Body of pancreas (tissue), 4 donors: ENCODE data around the gene KCTD10. TPM values are rescaled to one million over a fixed set of nuclear protein-coding genes. Genes with fewer than 3 reads are reported as not detected.

Source experiments
- ATAC-seq: fragments of 150-250 bp; one replicate; pipeline ENCODE4 v1.9.1; 2016
- DNase-seq, 4 donors: peaks; one replicate each; pipeline ENCODE4 v3.0.0-alpha.2; 2019
- H3K27ac ChIP-seq, 4 donors: fragments of 200-600 bp; sonication (generic); 1 replicate in 3 of 4; 2 replicates in 1 of 4; pipeline versions ENCODE4 v1.5.1 to v1.6.1; 2016 to 2019; ENCODE audit warnings: mild to moderate bottlenecking in 1 of 4, mixed read lengths in 1 of 4, moderate library complexity in 1 of 4
- H3K27me3 ChIP-seq, 2 donors: fragments of 200-600 bp; sonication (generic); one replicate each; pipeline ENCODE4 v1.6.0; 2016; ENCODE audit warnings: mild to moderate bottlenecking in 1 of 2
- H3K36me3 ChIP-seq, 2 donors: fragments of 200-600 bp; sonication (generic); replicated peaks in 1 of 2; 2 replicates each; pipeline ENCODE4 v1.5.1; 2016; ENCODE audit warnings: low read depth in 2 of 2; ENCODE audit not compliant: insufficient read depth in 1 of 2
- H3K4me1 ChIP-seq: fragments of 200-600 bp; sonication (generic); one replicate; pipeline ENCODE4 v1.6.0; 2016
- H3K4me3 ChIP-seq, 2 donors: fragments of 200-600 bp; sonication (generic); 1 replicate in 1 of 2; 2 replicates in 1 of 2; pipeline ENCODE4 v1.5.1; 2016 to 2019
- H3K9me3 ChIP-seq, 3 donors: fragments of 200-600 bp; sonication (generic); 1 replicate in 2 of 3; 2 replicates in 1 of 3; pipeline ENCODE4 v1.5.1; 2016
- POLR2A ChIP-seq, 3 donors: fragments of 450-650 bp; IDR thresholded peaks; one replicate each; pipeline ENCODE4 v1.6.1; 2016; ENCODE audit warnings: antibody characterized with exemption in 3 of 3, mild to moderate bottlenecking in 2 of 3
- whole genome bisulfite sequencing, 2 donors: methylation state at CpG; one replicate each; pipeline ENCODE4 v1.1.5; 2017; 5-methylcytosine and 5-hydroxymethylcytosine counted together
- intact Hi-C: fragments of 100-400 bp; cut with DNase I; formaldehyde crosslinking; loops from one replicate; pipeline ENCODE4 v1.15.1; 2023
- total RNA-seq, 2 donors: library from RNA; depleted of rRNA; stranded (reverse); fragments of >200 nt; gene quantifications; one replicate each; pipeline ENCODE4 v1.1.0, GENCODE V29; 2016
- TF ChIP-seq, protein P1 (sequence below), 7 experiments: fragments of 450-650 bp in 4 of 7; fragments of 200-600 bp in 3 of 7; sonication (generic) in 3 of 7; IDR thresholded peaks; one replicate each; pipeline ENCODE4 v1.5.1; 2016 to 2019; ENCODE audit warnings: antibody characterized with exemption in 7 of 7

Gene KCTD10
- total RNA-seq, 2 donors from 2014 or later, result 18.2 to 28.3 TPM

DNA sequence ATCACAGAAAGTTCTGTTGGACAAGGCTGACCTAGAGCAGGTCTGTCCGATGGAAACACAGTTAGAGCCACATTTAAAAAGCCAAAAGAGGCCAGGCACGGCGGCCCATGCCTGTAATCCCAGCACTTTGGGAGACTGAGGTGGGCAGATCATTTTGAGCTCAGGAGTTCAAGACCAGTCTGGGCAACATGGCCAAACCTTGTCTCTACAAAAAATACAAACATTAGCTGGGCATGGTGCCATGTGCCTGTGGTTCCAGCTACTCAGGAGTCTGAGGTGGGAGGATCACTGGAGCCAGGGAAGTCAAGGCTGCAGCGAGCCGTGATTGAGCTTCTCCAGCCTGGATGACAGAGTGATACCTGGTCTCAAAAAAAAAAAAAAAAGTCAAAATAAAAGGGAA lies 15.3 kb upstream of the KCTD10 start:
- 82 to 83% methylated on average over 3 to 5 of the region's 5 CpGs for WGBS, 2 donors
- ATAC-seq (no peak), DNase-seq (no peak)
- H3K36me3 ChIP-seq, result peaks cover 19 to 52% of the 10 kb centered on the region in 2 donors
- TF ChIP-seq, protein P1, sequence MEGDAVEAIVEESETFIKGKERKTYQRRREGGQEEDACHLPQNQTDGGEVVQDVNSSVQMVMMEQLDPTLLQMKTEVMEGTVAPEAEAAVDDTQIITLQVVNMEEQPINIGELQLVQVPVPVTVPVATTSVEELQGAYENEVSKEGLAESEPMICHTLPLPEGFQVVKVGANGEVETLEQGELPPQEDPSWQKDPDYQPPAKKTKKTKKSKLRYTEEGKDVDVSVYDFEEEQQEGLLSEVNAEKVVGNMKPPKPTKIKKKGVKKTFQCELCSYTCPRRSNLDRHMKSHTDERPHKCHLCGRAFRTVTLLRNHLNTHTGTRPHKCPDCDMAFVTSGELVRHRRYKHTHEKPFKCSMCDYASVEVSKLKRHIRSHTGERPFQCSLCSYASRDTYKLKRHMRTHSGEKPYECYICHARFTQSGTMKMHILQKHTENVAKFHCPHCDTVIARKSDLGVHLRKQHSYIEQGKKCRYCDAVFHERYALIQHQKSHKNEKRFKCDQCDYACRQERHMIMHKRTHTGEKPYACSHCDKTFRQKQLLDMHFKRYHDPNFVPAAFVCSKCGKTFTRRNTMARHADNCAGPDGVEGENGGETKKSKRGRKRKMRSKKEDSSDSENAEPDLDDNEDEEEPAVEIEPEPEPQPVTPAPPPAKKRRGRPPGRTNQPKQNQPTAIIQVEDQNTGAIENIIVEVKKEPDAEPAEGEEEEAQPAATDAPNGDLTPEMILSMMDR (IDR thresholded peaks at IDR 0.05), result no peak
- no peak for TF ChIP-seq POLR2A (IDR thresholded peaks at IDR 0.05)
- H3K9me3 ChIP-seq, result no peaks in the 10 kb centered on the region
- no peaks in the 10 kb centered on the region for H3K4me1 ChIP-seq
- H3K4me3 ChIP-seq, result no peak overlapping the region
- no peak overlapping the region for H3K27ac ChIP-seq
- no peaks in the 10 kb centered on the region for H3K27me3 ChIP-seq
- intact Hi-C loops, result no loop called here

DNA sequence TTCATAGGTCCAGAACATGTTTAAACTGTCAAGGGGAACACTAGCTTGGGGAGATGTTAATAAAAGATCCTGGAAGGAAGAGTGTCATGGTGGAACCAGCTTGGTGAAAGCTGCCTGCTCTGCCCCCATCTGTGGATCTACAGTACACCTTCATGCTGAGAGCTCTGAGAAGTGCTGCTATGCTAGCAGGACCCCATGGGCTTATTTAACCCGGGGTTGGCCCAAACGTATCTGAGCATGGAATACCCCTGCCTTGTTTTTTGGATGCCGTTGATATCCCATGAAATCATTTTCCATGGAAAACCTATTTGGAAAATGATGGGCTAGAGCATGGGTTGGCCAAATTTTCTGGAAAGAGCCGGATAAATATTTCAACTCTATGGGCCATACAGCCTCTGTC lies 14.6 kb upstream of the KCTD10 start:
- WGBS, 2 donors, result 91 to 95% methylated on average over 4 of the region's 4 CpGs
- ATAC-seq (no peak), DNase-seq (no peak)
- no peak overlapping the region for H3K27ac ChIP-seq
- no peaks in the 10 kb centered on the region for H3K4me1 ChIP-seq
- no peak for TF ChIP-seq POLR2A (IDR thresholded peaks at IDR 0.05)
- TF ChIP-seq, protein P1 (IDR thresholded peaks at IDR 0.05), result no peak
- no peaks in the 10 kb centered on the region for H3K27me3 ChIP-seq
- H3K36me3 ChIP-seq, result peaks cover 22 to 58% of the 10 kb centered on the region in 2 donors
- no peaks in the 10 kb centered on the region for H3K9me3 ChIP-seq
- no peak overlapping the region for H3K4me3 ChIP-seq
- intact Hi-C loops, result no loop called here

GRCh38 chr12:109489955-109490565 lies 13.0 kb upstream of the KCTD10 start:
- H3K27ac ChIP-seq, result no peak overlapping the region
- DNase-seq (no peak), ATAC-seq (no peak)
- H3K27me3 ChIP-seq, result no peaks in the 10 kb centered on the region
- no peaks in the 10 kb centered on the region for H3K4me1 ChIP-seq
- H3K36me3 ChIP-seq, result peaks cover 26 to 67% of the 10 kb centered on the region in 2 donors
- 83 to 88% methylated on average over 1 of the region's 1 CpG for WGBS, 2 donors
- TF ChIP-seq, protein P1 (IDR thresholded peaks at IDR 0.05), result no peak
- no peak for TF ChIP-seq POLR2A (IDR thresholded peaks at IDR 0.05)
- no peak overlapping the region for H3K4me3 ChIP-seq
- no peaks in the 10 kb centered on the region for H3K9me3 ChIP-seq
- intact Hi-C loops, result no loop called here

- ATAC-seq, result no peak
- no peak overlapping the region for H3K27ac ChIP-seq
- intact Hi-C loops, result no loop called here
- WGBS, 2 donors, result 93 to 94% methylated on average over 14 of the region's 14 CpGs
- H3K4me1 ChIP-seq, result no peaks in the 10 kb centered on the region
- TF ChIP-seq POLR2A (IDR thresholded peaks at IDR 0.05), result no peak
- TF ChIP-seq, protein P1 (IDR thresholded peaks at IDR 0.05), result no peak
- H3K36me3 ChIP-seq, result peaks cover 29 to 66% of the 10 kb centered on the region in 2 donors
- H3K9me3 ChIP-seq, result no peaks in the 10 kb centered on the region
- no peak for DNase-seq
- H3K4me3 ChIP-seq, result no peak overlapping the region
- H3K27me3 ChIP-seq, result no peaks in the 10 kb centered on the region
Measured at GRCh38 chr12:109489016-109489954, 12.2 kb upstream of the KCTD10 start.
